ENCODE results near the gene CYSRT1.

The CYSRT1 gene

GRCh38 chr9:137226338-137227053, 1.5 kb downstream of the CYSRT1 start:
- no peak for DNase-seq

- DNase-seq, result peak in 43 of 51 donors; percentile 7 to 73 (median 44)
Observed at GRCh38 chr9:137227054-137227852, 2.3 kb downstream of the CYSRT1 start, which contains the start of gene RNF224. RNF224 (plus strand) TSS chr9:137227502; CDS start chr9:137228336, 834 bp downstream.

GRCh38 chr9:137227853-137228505, 3.0 kb downstream of the CYSRT1 start:
- no peak for DNase-seq

- DNase-seq, result no peak
Observed at GRCh38 chr9:137228506-137228967, 3.6 kb downstream of the CYSRT1 start.

- no peak for DNase-seq
Observed at GRCh38 chr9:137228968-137229896, 4.3 kb downstream of the CYSRT1 start.

GRCh38 chr9:137229903-137230704, 5.1 kb downstream of the CYSRT1 start:
- DNase-seq, result no peak

GRCh38 chr9:137230705-137231371, 5.9 kb downstream of the CYSRT1 start, which contains the start of gene SLC34A3:
SLC34A3 (plus strand) TSS chr9:137230901; CDS start chr9:137231703, 802 bp downstream.
- DNase-seq, result no peak

- DNase-seq, result no peak
Observed at GRCh38 chr9:137231372-137232039, 6.5 kb downstream of the CYSRT1 start.

- DNase-seq, result no peak
Observed at GRCh38 chr9:137232101-137232500, 7.1 kb downstream of the CYSRT1 start.

- no peak for DNase-seq
Observed at GRCh38 chr9:137232510-137232909, 7.5 kb downstream of the CYSRT1 start.

GRCh38 chr9:137233143-137233980, 8.4 kb downstream of the CYSRT1 start:
- DNase-seq, result no peak

GRCh38 chr9:137234055-137234697, 9.2 kb downstream of the CYSRT1 start:
- no peak for DNase-seq

GRCh38 chr9:137234758-137235423, 9.9 kb downstream of the CYSRT1 start:
- DNase-seq, result no peak

- DNase-seq, result no peak
Observed at GRCh38 chr9:137235424-137236237, 10.7 kb downstream of the CYSRT1 start.

GRCh38 chr9:137236238-137236935, 11.4 kb downstream of the CYSRT1 start:
- peak in 50 of 51 donors; percentile 10 to 89 (median 68) for DNase-seq
